K562 (cell line): ENCODE results near the gene TUBB4B. TPM values are rescaled to one million over a fixed set of nuclear protein-coding genes. Genes with fewer than 3 reads are reported as not detected.
A peak's percentile ranks its signal among the peaks of the same experiment; 100 is the strongest.

Experiments
- ATAC-seq: fragments of 200-7000 bp; cut with Tn5 transposase; 3 replicates; pipeline ENCODE4 v1.9.1; 2020; ENCODE audit warnings: moderate library complexity
- BruUV-seq: library from RNA; stranded (reverse); fragments of 400-500 nt; replicated peaks from 2 replicates; lab custom pipeline; 2021; lab: Mats Ljungman, UMichigan
- CTCF ChIA-PET: fragments of 300-600 bp; formaldehyde crosslinking; extraction: SDS; loops from one replicate; lab custom pipeline; 2021; ENCODE audit warnings: low intra/inter-chr PET ratio; lab: Yijun Ruan, JAX
- POLR2A ChIA-PET: fragments of 300-600, 350-650 bp; sonication (Branson Sonifier 250); formaldehyde crosslinking; extraction: SDS; loops from one replicate; lab custom pipeline; 2021; ENCODE audit warnings: antibody characterized with exemption, inconsistent platforms; lab: Yijun Ruan, JAX
- DNase-seq, 4 experiments: peaks; one replicate each; pipeline versions ENCODE4 v3.0.0 to v3.0.0-alpha.2; 2011 to 2018; ENCODE audit warnings: low spot score in 3 of 4, mixed read lengths in 3 of 4; ENCODE audit errors: extremely low read depth in 1 of 4
- FAIRE-seq: peaks from 2 replicates; lab custom pipeline; 2011; peaks lifted over from hg19 to GRCh38; lab: Jason Lieb, UNC
- H2AFZ ChIP-seq: 2 replicates; pipeline ENCODE4 v1.6.0; 2011; ENCODE audit warnings: low read depth, low read length, control low read depth, inconsistent platforms
- H3K27ac ChIP-seq: fragments of 200-600 bp; 3 replicates; pipeline ENCODE4 v1.8.0; 2011; ENCODE audit warnings: low read depth, mild to moderate bottlenecking, control low read depth, inconsistent platforms, low read length, moderate library complexity, mixed read lengths; ENCODE audit errors: extremely low read depth
- H3K27me3 ChIP-seq, 2 experiments: fragments of 300-600 bp in 1 of 2; 2 replicates in 1 of 2; 3 replicates in 1 of 2; pipeline versions ENCODE4 v1.6.0 to v1.8.0; 2011; ENCODE audit warnings: inconsistent platforms in 2 of 2, low read length in 2 of 2, mild to moderate bottlenecking in 1 of 2, mixed read lengths in 1 of 2, moderate library complexity in 1 of 2; ENCODE audit not compliant: control insufficient read depth in 2 of 2, insufficient read depth in 2 of 2
- H3K36me3 ChIP-seq: fragments of 300-600 bp; 3 replicates; pipeline ENCODE4 v1.8.0; 2011; ENCODE audit warnings: mild to moderate bottlenecking, low read length, inconsistent platforms; ENCODE audit not compliant: control insufficient read depth, insufficient read depth
- H3K4me1 ChIP-seq, 2 experiments: fragments of 200-600 bp in 1 of 2; replicated peaks in 1 of 2; 2 replicates in 1 of 2; 3 replicates in 1 of 2; pipeline versions ENCODE4 v1.5.1 to v1.8.0; 2011; ENCODE audit warnings: inconsistent platforms in 2 of 2, low read length in 2 of 2, mild to moderate bottlenecking in 1 of 2, mixed read lengths in 1 of 2, moderate library complexity in 1 of 2; ENCODE audit not compliant: control insufficient read depth in 2 of 2, insufficient read depth in 2 of 2
- H3K4me2 ChIP-seq: 2 replicates; pipeline ENCODE4 v1.6.1; 2011; ENCODE audit warnings: low read length, control low read depth, inconsistent platforms, mixed read lengths; ENCODE audit not compliant: insufficient read depth
- H3K4me3 ChIP-seq: fragments of 200-600 bp; sonication (generic), shearing (Covaris generic); 2 replicates; pipeline ENCODE4 v1.5.1; 2016; ENCODE audit warnings: control low read depth, inconsistent platforms
- H3K79me2 ChIP-seq: fragments of 200-600 bp; 3 replicates; pipeline ENCODE4 v1.8.0; 2011; ENCODE audit warnings: low read length, inconsistent platforms; ENCODE audit not compliant: control insufficient read depth, insufficient read depth
- H3K9ac ChIP-seq, 2 experiments: 2 replicates each; pipeline versions ENCODE4 v1.6.0 to v1.6.1; 2011; ENCODE audit warnings: low read depth in 2 of 2, low read length in 2 of 2, control low read depth in 1 of 2, inconsistent platforms in 1 of 2, mild to moderate bottlenecking in 1 of 2, mixed read lengths in 1 of 2; ENCODE audit not compliant: insufficient read depth in 1 of 2
- H3K9me1 ChIP-seq: one replicate; pipeline ENCODE4 v1.6.0; 2011; ENCODE audit warnings: inconsistent platforms, mild to moderate bottlenecking, low read length, moderate library complexity; ENCODE audit not compliant: control insufficient read depth, insufficient read depth
- H3K9me3 ChIP-seq: replicated peaks from 2 replicates; pipeline ENCODE4 v1.5.1; 2011; ENCODE audit warnings: low read depth, low read length, inconsistent platforms; ENCODE audit not compliant: control insufficient read depth, insufficient read depth
- H4K20me1 ChIP-seq: replicated peaks from 2 replicates; pipeline ENCODE4 v1.6.1; 2011; ENCODE audit warnings: low read length, inconsistent platforms, mixed read lengths; ENCODE audit not compliant: control insufficient read depth, insufficient read depth
- HMGXB4 ChIP-seq: sonication (generic); formaldehyde crosslinking; IDR thresholded peaks from 2 replicates; pipeline ENCODE4 v1.8.1; 2023; ENCODE audit warnings: mild to moderate bottlenecking, missing genetic modification reagents
- MTF1 ChIP-seq: fragments of 250-450 bp; sonication (Bioruptor Pico); IDR thresholded peaks from 2 replicates; pipeline ENCODE4 v1.9.0; 2021; ENCODE audit warnings: moderate library complexity, mild to moderate bottlenecking, inconsistent platforms, borderline replicate concordance
- POLR2G ChIP-seq: fragments of 200-400 bp; formaldehyde crosslinking; IDR thresholded peaks from 2 replicates; pipeline ENCODE4 v1.6.1; 2017; ENCODE audit warnings: low read depth, mild to moderate bottlenecking, antibody characterized with exemption, low read length, moderate library complexity
- RBBP5 ChIP-seq: fragments of 200-600 bp; sonication (generic); IDR thresholded peaks from 2 replicates; pipeline ENCODE4 v1.6.1; 2012; ENCODE audit warnings: borderline replicate concordance, mild to moderate bottlenecking, low read length, control low read depth, inconsistent platforms; ENCODE audit not compliant: insufficient read depth, poor library complexity, severe bottlenecking
- SIN3B ChIP-seq: fragments of 450-650 bp; IDR thresholded peaks from 2 replicates; pipeline ENCODE4 v1.6.1; 2017; ENCODE audit warnings: low read depth, mild to moderate bottlenecking, moderate library complexity
- WGBS: fragments of 100-300 bp; shearing (Covaris generic); methylation state at CpG from one replicate; pipeline ENCODE4 v1.1.6; 2016; ENCODE audit warnings: low coverage, mixed read lengths; ENCODE audit not compliant: insufficient coverage; ENCODE audit errors: missing lambda C conversion rate; 5-methylcytosine and 5-hydroxymethylcytosine counted together
- in situ Hi-C: fragments of 300-500 bp; cut with MboI; formaldehyde crosslinking; loops from 4 replicates; pipeline ENCODE4 v1.15.0; 2018; ENCODE audit warnings: inconsistent platforms, mixed read lengths
- intact Hi-C: fragments of 100-400 bp; cut with micrococcal nuclease; formaldehyde crosslinking; loops from 2 replicates; pipeline ENCODE4 v1.14.2; 2022
- polyA plus RNA-seq, 8 experiments: library from polyadenylated mRNA; depleted of rRNA in 4 of 8; stranded (reverse) in 5 of 8; unstranded in 3 of 8; fragments of >200 nt; fragmentation: Nextera tagmentation in 2 of 8; fragmentation: Illumina TruSeq in 1 of 8; extraction: Ambion mirVana in 2 of 8; extraction: Trizol in 1 of 8; gene quantifications; 2 replicates each; pipeline versions ENCODE4 v1.2.1 to v1.2.3, GENCODE V29; 2011 to 2014; ENCODE audit warnings: inconsistent platforms in 1 of 8, missing spikeins in 1 of 8
- total RNA-seq, 7 experiments: library from RNA; depleted of rRNA in 6 of 7; stranded (reverse); fragments of >200 nt in 6 of 7; fragmentation: Illumina TruSeq in 2 of 7; extraction: Trizol in 2 of 7; gene quantifications; 2 replicates each; pipeline versions ENCODE4 v1.2.1 to v1.2.3, GENCODE V29; 2011 to 2021; ENCODE audit warnings: low replicate concordance in 1 of 7

TUBB4B gene
- total and polyA plus RNA-seq, 9 of the 15 experiments (the other 6 are each of a cell fraction or from before 2014, with no cell fraction given) = 24.1 to 443 (median 268) TPM

DNA sequence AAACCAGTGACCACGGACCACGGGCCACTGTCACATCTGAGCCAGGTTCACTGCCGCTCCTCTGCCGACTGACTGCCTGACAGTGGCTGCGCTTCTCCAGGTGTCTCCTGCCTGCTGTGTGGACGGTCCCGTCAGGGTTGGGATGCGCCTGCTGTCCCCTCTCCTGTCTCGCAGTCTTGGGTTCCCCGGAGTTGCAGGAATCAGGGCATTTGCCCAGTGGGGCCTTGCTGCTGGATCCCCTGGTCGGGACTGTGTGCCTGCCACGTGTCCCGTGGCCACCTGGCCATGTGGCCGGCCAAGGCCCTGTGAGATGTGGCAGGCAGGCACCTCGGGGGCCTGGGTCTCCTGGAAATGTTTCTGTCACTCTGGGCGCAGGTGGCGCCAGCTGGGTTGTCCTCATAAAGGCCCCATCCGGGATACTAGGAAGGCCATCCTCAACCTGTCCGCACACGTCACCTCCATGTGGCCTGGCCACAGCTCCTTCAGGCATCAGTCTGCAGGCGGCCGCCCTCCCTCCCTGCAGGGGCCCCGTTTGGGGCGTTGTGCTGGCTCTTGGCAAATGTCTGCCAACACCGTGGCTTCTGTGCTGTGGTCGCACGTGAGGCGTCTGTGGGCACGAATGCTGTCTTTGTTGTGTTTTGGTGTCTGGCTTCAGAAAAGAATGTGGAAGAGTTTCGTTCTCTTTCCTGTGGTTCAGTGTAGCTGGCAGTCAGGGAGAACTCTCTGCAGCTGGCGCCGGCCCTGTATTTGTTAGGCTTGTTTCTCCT lies 30.0 kb downstream of the TUBB4B start:
- DNase-seq (no peak), ATAC-seq (no peak), FAIRE-seq (no peak)
- no peak for TF ChIP-seq SIN3B
- TF ChIP-seq POLR2G = peak; percentile 56; the same call in 1 of the 2 replicates
- intact Hi-C loops (no loop called here), in situ Hi-C loops (no loop called here)
- H3K9ac ChIP-seq = peak overlapping the region in 1 of 2 experiments; percentile 61; a peak in 1 of 4 replicates
- no peaks in the 10 kb centered on the region for H3K9me3 ChIP-seq
- no peak overlapping the region for H3K4me2 ChIP-seq
- peaks cover 10% of the 10 kb centered on the region; the same call in 2 of the 3 replicates for H3K79me2 ChIP-seq
- H3K36me3 ChIP-seq = peaks cover 65% of the 10 kb centered on the region
- CTCF ChIA-PET = no interaction called here
- no peak overlapping the region for H3K4me3 ChIP-seq
- BruUV-seq = no TSS peak
- no peaks in the 10 kb centered on the region for H4K20me1 ChIP-seq
- no peaks in the 10 kb centered on the region for H3K27me3 ChIP-seq
- no peak overlapping the region for H3K27ac ChIP-seq
- POLR2A ChIA-PET = interaction anchor here (0.6 kb wide), 1 partner anchor 11 kb away, joined by 3 read pairs; no protein-coding TSS in a partner anchor
- WGBS = 92% methylated on average over 28 of the region's 32 CpGs
- no peak overlapping the region for H2AFZ ChIP-seq
- H3K9me1 ChIP-seq = no peaks in the 10 kb centered on the region
- H3K4me1 ChIP-seq = peaks cover 26 to 81% of the 10 kb centered on the region in 2 experiments

- H3K4me3 ChIP-seq = no peak overlapping the region
- BruUV-seq = no TSS peak
- TF ChIP-seq MTF1 (CRISPR knock-in tag) = no peak
- no peak for TF ChIP-seq HMGXB4 (CRISPR knock-in tag)
- TF ChIP-seq RBBP5 = no peak
- TF ChIP-seq, all 486 proteins: peak for 0
- no peaks in the 10 kb centered on the region for H3K27me3 ChIP-seq
- H4K20me1 ChIP-seq = no peaks in the 10 kb centered on the region
- CTCF ChIA-PET = no interaction called here
- no peaks in the 10 kb centered on the region for H3K9me3 ChIP-seq
- POLR2A ChIA-PET = no interaction called here
- intact Hi-C loops = no loop called here
- H3K79me2 ChIP-seq = peaks cover 10% of the 10 kb centered on the region; the same call in 2 of the 3 replicates
- in situ Hi-C loops = no loop called here
- H2AFZ ChIP-seq = no peak overlapping the region
- DNase-seq (peak in 1 of 4 experiments; percentile 17), FAIRE-seq (no peak), ATAC-seq (no peak)
- H3K4me2 ChIP-seq = no peak overlapping the region
- no CpG with 5 or more reads among the region's 3 CpGs for WGBS
- H3K9ac ChIP-seq = peak overlapping the region in 1 of 2 experiments; percentile 61; a peak in 1 of 4 replicates
- no peaks in the 10 kb centered on the region for H3K9me1 ChIP-seq
- H3K4me1 ChIP-seq = peaks cover 31 to 82% of the 10 kb centered on the region in 2 experiments
- H3K27ac ChIP-seq = no peak overlapping the region
- H3K36me3 ChIP-seq = peaks cover 59% of the 10 kb centered on the region
Measured at GRCh38 chr9:137271696-137272076, 30.6 kb downstream of the TUBB4B start.
